OCI-LY7 (cell line): ENCODE results near the gene BZW2. TPM values are rescaled to one million over a fixed set of nuclear protein-coding genes. Genes with fewer than 3 reads are reported as not detected.

Experiments used
- BruUV-seq: library from RNA; stranded (reverse); fragments of 400-500 nt; replicated peaks from 2 replicates; lab custom pipeline; 2021; lab: Mats Ljungman, UMichigan
- CTCF ChIA-PET: fragments of 300-600 bp; sonication (Branson Sonifier 250); formaldehyde crosslinking; loops from one replicate; lab custom pipeline; 2022; ENCODE audit warnings: antibody characterized with exemption; ENCODE audit not compliant: unreplicated experiment; lab: Charles Lee
- POLR2A ChIA-PET: fragments of 300-600 bp; sonication (Branson Sonifier 250); formaldehyde crosslinking; loops from one replicate; lab custom pipeline; 2022; ENCODE audit warnings: antibody characterized with exemption; lab: Charles Lee
- DNase-seq: peaks from one replicate; pipeline ENCODE4 v3.0.0-alpha.2; 2015; ENCODE audit warnings: low spot score
- H2AFZ ChIP-seq: fragments of 200-600 bp; sonication (generic), shearing (Covaris generic); 2 replicates; pipeline ENCODE4 v1.6.1; 2014; ENCODE audit warnings: mild to moderate bottlenecking, antibody characterized with exemption, low read length, moderate library complexity
- H3K27ac ChIP-seq: fragments of 200-600 bp; sonication (generic); 2 replicates; pipeline ENCODE4 v1.5.1; 2014; ENCODE audit warnings: mixed run types, low read depth, mild to moderate bottlenecking, moderate library complexity, low read length, inconsistent platforms; ENCODE audit not compliant: poor library complexity, severe bottlenecking
- H3K36me3 ChIP-seq: fragments of 200-600 bp; sonication (generic); 2 replicates; pipeline ENCODE4 v1.6.1; 2014; ENCODE audit warnings: mild to moderate bottlenecking, antibody characterized with exemption, low read length, moderate library complexity, mixed read lengths; ENCODE audit not compliant: insufficient read depth
- H3K4me1 ChIP-seq: fragments of 200-600 bp; sonication (generic); 2 replicates; pipeline ENCODE4 v1.5.1; 2014; ENCODE audit warnings: mild to moderate bottlenecking, low read length; ENCODE audit not compliant: insufficient read depth, poor library complexity, severe bottlenecking
- H3K4me2 ChIP-seq: fragments of 200-600 bp; sonication (generic); 2 replicates; pipeline ENCODE4 v1.6.1; 2014; ENCODE audit warnings: mild to moderate bottlenecking, low read length
- H3K4me3 ChIP-seq: fragments of 200-600 bp; sonication (generic); 2 replicates; pipeline ENCODE4 v1.5.1; 2014; ENCODE audit warnings: mild to moderate bottlenecking, low read depth, low read length; ENCODE audit not compliant: poor library complexity, severe bottlenecking
- H3K79me2 ChIP-seq: fragments of 200-600 bp; sonication (generic); 2 replicates; pipeline ENCODE4 v1.6.1; 2016; ENCODE audit warnings: low read depth, mild to moderate bottlenecking, low read length, moderate library complexity, mixed read lengths; ENCODE audit not compliant: insufficient read depth
- H3K9me2 ChIP-seq: fragments of 200-600 bp; sonication (generic); 2 replicates; pipeline ENCODE4 v1.6.1; 2016; ENCODE audit warnings: mild to moderate bottlenecking, low read length, mixed read lengths; ENCODE audit not compliant: insufficient read depth
- H3K9me3 ChIP-seq: fragments of 200-600 bp; sonication (generic); 2 replicates; pipeline ENCODE4 v1.6.1; 2014; ENCODE audit warnings: mild to moderate bottlenecking, mixed run types, low read length, mixed read lengths
- H4K20me1 ChIP-seq: fragments of 200-600 bp; sonication (generic); 2 replicates; pipeline ENCODE4 v1.6.1; 2014; ENCODE audit warnings: mild to moderate bottlenecking, antibody characterized with exemption, low read length, moderate library complexity, mixed read lengths; ENCODE audit not compliant: insufficient read depth
- EZH2phosphoT487 ChIP-seq: fragments of 200-600 bp; sonication (generic); IDR thresholded peaks from 2 replicates; pipeline ENCODE4 v1.6.1; 2018; ENCODE audit warnings: low read depth, borderline replicate concordance, mild to moderate bottlenecking, mixed run types, antibody characterized with exemption, low read length, moderate library complexity, mixed read lengths
- intact Hi-C: fragments of 100-400 bp; cut with micrococcal nuclease; formaldehyde crosslinking; loops from one replicate; pipeline ENCODE4 v1.10.0; 2022; ENCODE audit not compliant: unreplicated experiment
- total RNA-seq, 2 experiments: library from RNA; depleted of rRNA in 1 of 2; stranded (reverse); fragments of >200 nt in 1 of 2; shearing (Covaris generic) in 1 of 2; gene quantifications; 2 replicates each; pipeline ENCODE4 v1.2.3, GENCODE V29; 2014 to 2022
- TF ChIP-seq, protein P1 (sequence below): fragments of 200-600 bp; sonication (generic); conservative IDR thresholded peaks from 2 replicates; pipeline ENCODE4 v1.5.1; 2014; ENCODE audit warnings: mild to moderate bottlenecking, antibody characterized with exemption, low read length, moderate library complexity, mixed read lengths

BZW2 gene
- total RNA-seq, 2 experiments from 2014 or later = 66.8 to 75.2 TPM

DNA sequence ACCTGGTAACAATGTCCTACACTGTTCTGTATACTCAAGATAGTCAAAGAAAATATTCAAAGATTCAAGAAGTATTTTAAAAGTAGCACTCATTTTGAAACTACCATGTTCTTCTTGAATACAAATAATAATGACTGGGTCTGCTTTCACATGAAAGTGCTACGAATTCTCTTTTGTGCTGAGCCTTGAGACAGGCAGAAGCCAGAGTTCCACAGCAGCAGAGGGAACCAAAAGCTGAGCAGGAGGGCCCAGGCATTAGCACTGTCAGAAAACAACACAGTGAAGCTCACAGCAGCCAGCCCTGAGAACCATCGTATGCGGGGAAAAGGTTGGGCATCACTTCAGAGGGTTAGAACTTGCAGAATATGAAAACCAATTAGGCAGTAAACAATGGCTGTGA, 39.3 kb upstream of the BZW2 start:
- no peak overlapping the region for H3K4me3 ChIP-seq
- H3K4me1 ChIP-seq = no peaks in the 10 kb centered on the region
- H3K9me2 ChIP-seq = no peaks in the 10 kb centered on the region
- H3K9me3 ChIP-seq = no peaks in the 10 kb centered on the region
- H3K4me2 ChIP-seq = no peak overlapping the region
- TF ChIP-seq, protein P1, sequence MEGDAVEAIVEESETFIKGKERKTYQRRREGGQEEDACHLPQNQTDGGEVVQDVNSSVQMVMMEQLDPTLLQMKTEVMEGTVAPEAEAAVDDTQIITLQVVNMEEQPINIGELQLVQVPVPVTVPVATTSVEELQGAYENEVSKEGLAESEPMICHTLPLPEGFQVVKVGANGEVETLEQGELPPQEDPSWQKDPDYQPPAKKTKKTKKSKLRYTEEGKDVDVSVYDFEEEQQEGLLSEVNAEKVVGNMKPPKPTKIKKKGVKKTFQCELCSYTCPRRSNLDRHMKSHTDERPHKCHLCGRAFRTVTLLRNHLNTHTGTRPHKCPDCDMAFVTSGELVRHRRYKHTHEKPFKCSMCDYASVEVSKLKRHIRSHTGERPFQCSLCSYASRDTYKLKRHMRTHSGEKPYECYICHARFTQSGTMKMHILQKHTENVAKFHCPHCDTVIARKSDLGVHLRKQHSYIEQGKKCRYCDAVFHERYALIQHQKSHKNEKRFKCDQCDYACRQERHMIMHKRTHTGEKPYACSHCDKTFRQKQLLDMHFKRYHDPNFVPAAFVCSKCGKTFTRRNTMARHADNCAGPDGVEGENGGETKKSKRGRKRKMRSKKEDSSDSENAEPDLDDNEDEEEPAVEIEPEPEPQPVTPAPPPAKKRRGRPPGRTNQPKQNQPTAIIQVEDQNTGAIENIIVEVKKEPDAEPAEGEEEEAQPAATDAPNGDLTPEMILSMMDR = no peak
- no peak for TF ChIP-seq EZH2phosphoT487
- H3K27ac ChIP-seq = no peak overlapping the region
- no peaks in the 10 kb centered on the region for H4K20me1 ChIP-seq
- no peak overlapping the region for H2AFZ ChIP-seq
- CTCF ChIA-PET = no interaction called here
- BruUV-seq = no TSS peak
- DNase-seq = no peak
- H3K79me2 ChIP-seq = no peaks in the 10 kb centered on the region
- peaks cover 3% of the 10 kb centered on the region; the same call in 1 of the 2 replicates for H3K36me3 ChIP-seq
- POLR2A ChIA-PET = no interaction called here
- intact Hi-C loops = no loop called here

DNA sequence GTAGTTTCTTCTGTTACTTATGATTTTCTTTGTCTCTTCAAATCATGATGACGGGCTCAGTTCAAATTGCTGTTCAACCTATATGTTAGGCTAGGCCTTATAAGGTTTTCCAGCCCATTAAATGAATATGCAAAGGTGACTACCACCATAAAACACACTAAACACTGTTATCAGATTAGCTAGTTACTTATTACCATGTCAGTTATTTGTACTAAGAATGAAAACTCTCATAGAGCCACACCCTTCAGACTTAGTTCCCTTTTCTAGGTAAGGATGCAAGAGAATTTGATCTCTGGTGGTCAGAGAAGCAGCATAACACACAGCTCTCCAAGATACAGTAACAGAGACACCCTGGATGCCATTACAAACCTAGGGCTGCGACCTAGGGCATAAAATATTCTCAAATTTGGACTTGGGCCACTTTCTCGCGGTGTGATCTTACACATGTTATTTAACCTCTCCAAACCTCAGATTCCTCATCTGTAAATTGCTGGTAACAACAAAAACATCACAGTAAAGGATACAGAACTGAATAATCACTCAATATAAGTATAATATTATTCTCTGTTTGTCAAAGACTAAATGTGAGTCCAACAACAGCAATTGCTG, 36.0 kb upstream of the BZW2 start:
- Histone ChIP-seq H2AFZ (no peak overlapping the region), H3K4me2 (no peak overlapping the region), H4K20me1 (no peaks in the 10 kb centered on the region), H3K4me1 (no peaks in the 10 kb centered on the region), H3K36me3 (peaks cover 3% of the 10 kb centered on the region; the same call in 1 of the 2 replicates), H3K9me2 (no peaks in the 10 kb centered on the region), H3K4me3 (no peak overlapping the region), H3K27ac (no peak overlapping the region), H3K9me3 (no peaks in the 10 kb centered on the region), H3K79me2 (no peaks in the 10 kb centered on the region)
- POLR2A ChIA-PET = no interaction called here
- TF ChIP-seq EZH2phosphoT487 = no peak
- TF ChIP-seq, protein P1 = no peak
- intact Hi-C loops = no loop called here
- CTCF ChIA-PET = no interaction called here
- BruUV-seq = no TSS peak
- DNase-seq = no peak

DNA sequence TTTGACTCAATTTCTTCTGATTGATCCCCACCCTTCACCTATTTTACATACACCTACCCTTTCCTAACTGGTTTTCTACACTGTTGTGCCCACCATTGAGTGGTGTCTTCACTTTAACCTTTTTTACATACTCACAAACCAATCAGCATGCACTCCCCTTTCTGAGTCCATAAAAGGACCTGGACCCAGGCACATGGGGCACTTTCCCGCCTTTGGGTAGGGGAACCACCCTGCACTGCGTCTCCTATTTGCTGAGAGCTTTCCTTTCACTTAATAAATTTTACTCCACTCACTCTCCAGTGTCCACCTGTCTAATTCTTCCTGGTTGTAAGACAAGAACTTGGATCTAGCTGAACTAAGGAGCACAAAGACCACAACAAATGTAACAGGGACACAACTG, 34.3 kb upstream of the BZW2 start:
- no peak overlapping the region for H3K4me3 ChIP-seq
- no peak for TF ChIP-seq EZH2phosphoT487
- TF ChIP-seq, protein P1 = no peak
- no peak overlapping the region for H3K4me2 ChIP-seq
- H3K27ac ChIP-seq = no peak overlapping the region
- no peaks in the 10 kb centered on the region for H3K79me2 ChIP-seq
- no peak for DNase-seq
- BruUV-seq = no TSS peak
- peaks cover 9% of the 10 kb centered on the region; the same call in 1 of the 2 replicates for H3K36me3 ChIP-seq
- intact Hi-C loops = no loop called here
- no peaks in the 10 kb centered on the region for H3K9me3 ChIP-seq
- H3K4me1 ChIP-seq = no peaks in the 10 kb centered on the region
- no peaks in the 10 kb centered on the region for H4K20me1 ChIP-seq
- no peaks in the 10 kb centered on the region for H3K9me2 ChIP-seq
- CTCF ChIA-PET = no interaction called here
- POLR2A ChIA-PET = interaction anchor here (0.7 to 1.8 kb wide), 2 partner anchors 9 to 21 kb away, joined by 4 to 9 read pairs; no protein-coding TSS in a partner anchor
- H2AFZ ChIP-seq = no peak overlapping the region
